Liver (tissue), 9 donors: ENCODE results near the gene DKC1. TPM values are rescaled to one million over a fixed set of nuclear protein-coding genes. Genes with fewer than 3 reads are reported as not detected.

Experiments used
- DNase-seq: peaks from one replicate; pipeline ENCODE4 v3.0.0-alpha.2; 2017; ENCODE audit warnings: low spot score
- H3K27ac ChIP-seq, 2 donors: one replicate each; pipeline ENCODE4 v1.7.0; 2013; ENCODE audit warnings: inconsistent platforms in 2 of 2, low read length in 2 of 2, control low read depth in 1 of 2, low read depth in 1 of 2, mild to moderate bottlenecking in 1 of 2
- H3K27me3 ChIP-seq, 4 donors: one replicate each; pipeline versions ENCODE4 v1.6.1 to v1.7.0; 2013; ENCODE audit warnings: low read length in 3 of 4, inconsistent platforms in 1 of 4, mild to moderate bottlenecking in 1 of 4, moderate library complexity in 1 of 4; ENCODE audit not compliant: control insufficient read depth in 4 of 4, insufficient read depth in 4 of 4
- H3K36me3 ChIP-seq, 4 donors: one replicate each; pipeline versions ENCODE4 v1.6.1 to v1.7.0; 2013; ENCODE audit warnings: low read length in 3 of 4, mild to moderate bottlenecking in 3 of 4, low read depth in 1 of 4, moderate library complexity in 1 of 4; ENCODE audit not compliant: control insufficient read depth in 4 of 4, insufficient read depth in 3 of 4
- H3K4me1 ChIP-seq, 4 donors: one replicate each; pipeline versions ENCODE4 v1.6.1 to v1.7.0; 2013; ENCODE audit warnings: low read length in 3 of 4, mild to moderate bottlenecking in 3 of 4, moderate library complexity in 1 of 4; ENCODE audit not compliant: control insufficient read depth in 4 of 4, insufficient read depth in 4 of 4
- H3K4me3 ChIP-seq, 3 donors: one replicate each; pipeline versions ENCODE4 v1.6.1 to v1.7.0; 2013; ENCODE audit warnings: low read length in 3 of 3, control low read depth in 1 of 3, low read depth in 1 of 3, mild to moderate bottlenecking in 1 of 3
- H3K9ac ChIP-seq, 2 donors: one replicate each; pipeline ENCODE4 v1.7.0; 2013; ENCODE audit warnings: low read length in 2 of 2, mild to moderate bottlenecking in 2 of 2, moderate library complexity in 2 of 2, control low read depth in 1 of 2, low read depth in 1 of 2
- H3K9me3 ChIP-seq, 4 donors: one replicate each; pipeline versions ENCODE4 v1.6.1 to v1.7.0; 2013; ENCODE audit warnings: low read length in 3 of 4; ENCODE audit not compliant: control insufficient read depth in 4 of 4
- ATF3 ChIP-seq: IDR thresholded peaks from 2 replicates; pipeline ENCODE4 v1.6.1; 2016; ENCODE audit warnings: antibody characterized with exemption
- CTCF ChIP-seq: fragments of 150-350 bp; IDR thresholded peaks from 2 replicates; pipeline ENCODE4 v1.5.1; 2017; ENCODE audit warnings: improper control_type of control experiment, low read depth, low read length; ENCODE audit not compliant: missing input control
- HNF4G ChIP-seq: IDR thresholded peaks from 2 replicates; pipeline ENCODE4 v1.6.1; 2016; ENCODE audit warnings: antibody characterized with exemption
- MAX ChIP-seq: IDR thresholded peaks from 2 replicates; pipeline ENCODE4 v1.6.1; 2016; ENCODE audit warnings: antibody characterized with exemption
- REST ChIP-seq: IDR thresholded peaks from 2 replicates; pipeline ENCODE4 v1.6.1; 2016; ENCODE audit warnings: antibody characterized with exemption, mild to moderate bottlenecking
- WGBS: extraction: QIAGEN DNeasy Blood & Tissue Kit; methylation state at CpG from one replicate; pipeline ENCODE4 v1.1.7; 2013; 5-methylcytosine and 5-hydroxymethylcytosine counted together
- polyA plus RNA-seq, 2 donors: library from polyadenylated mRNA; stranded (reverse) in 1 of 2; unstranded in 1 of 2; fragments of 200-250 nt in 1 of 2; fragments of >200 nt in 1 of 2; fragmentation: Nextera tagmentation in 1 of 2; extraction: Ambion mirVana in 1 of 2; gene quantifications; one replicate each; pipeline versions ENCODE4 v1.2.1 to v1.2.3, GENCODE V29; 2013 to 2015
- total RNA-seq, 2 donors: library from RNA; depleted of rRNA; stranded (reverse); fragments of >200 nt; gene quantifications; one replicate each; pipeline ENCODE4 v1.2.3, GENCODE V29; 2014
- donor health status: healthy.
- donor health status: healthy.
- donor health status: healthy.
- donor health status: healthy.
- donor health status: healthy.

Gene DKC1
- total and polyA plus RNA-seq, 4 donors = 14.0 to 21.9 (median 16.5) TPM

- Histone ChIP-seq H3K36me3 (peaks cover 2 to 44% (median 24%) of the 10 kb centered on the region in 4 donors), H3K27ac (no peak overlapping the region), H3K4me3 (no peak overlapping the region), H3K27me3 (no peaks in the 10 kb centered on the region), H3K4me1 (peaks cover 0 to 3% (median 0%) of the 10 kb centered on the region in 4 donors), H3K9me3 (no peaks in the 10 kb centered on the region), H3K9ac (no peak overlapping the region)
- no peak for DNase-seq
- WGBS = 92% methylated on average over 15 of the region's 15 CpGs
- TF ChIP-seq HNF4G (no peak), REST (no peak), CTCF (no peak), MAX (no peak)
Observed at GRCh38 chrX:154775419-154776349, 13.0 kb downstream of the DKC1 start.

- Histone ChIP-seq H3K36me3 (peaks cover 2 to 43% (median 24%) of the 10 kb centered on the region in 4 donors), H3K27me3 (no peaks in the 10 kb centered on the region), H3K4me1 (peaks cover 0 to 5% (median 0%) of the 10 kb centered on the region in 4 donors), H3K27ac (no peak overlapping the region), H3K9me3 (no peaks in the 10 kb centered on the region), H3K9ac (no peak overlapping the region), H3K4me3 (no peak overlapping the region)
- TF ChIP-seq REST (no peak), ATF3 (no peak), MAX (no peak)
- DNase-seq = no peak
- 98% methylated on average over 2 of the region's 2 CpGs for WGBS
Observed at GRCh38 chrX:154776753-154777152, 14.1 kb downstream of the DKC1 start.
